M059J (cell line): Measurements from ENCODE around the gene RPS2. TPM values are rescaled to one million over a fixed set of nuclear protein-coding genes. Genes with fewer than 3 reads are reported as not detected.

Experiments used
- DNase-seq: peaks from one replicate; pipeline ENCODE4 v3.0.0-alpha.2; 2012; ENCODE audit warnings: low read depth
- total RNA-seq: library from RNA; depleted of rRNA; stranded (reverse); fragments of >200 nt; shearing (Covaris generic); gene quantifications from 2 replicates; pipeline ENCODE4 v1.2.3, GENCODE V29; 2014; rRNA removed

Gene RPS2
- total RNA-seq, 1 experiment from 2014 or later, result 1,628 TPM

DNA sequence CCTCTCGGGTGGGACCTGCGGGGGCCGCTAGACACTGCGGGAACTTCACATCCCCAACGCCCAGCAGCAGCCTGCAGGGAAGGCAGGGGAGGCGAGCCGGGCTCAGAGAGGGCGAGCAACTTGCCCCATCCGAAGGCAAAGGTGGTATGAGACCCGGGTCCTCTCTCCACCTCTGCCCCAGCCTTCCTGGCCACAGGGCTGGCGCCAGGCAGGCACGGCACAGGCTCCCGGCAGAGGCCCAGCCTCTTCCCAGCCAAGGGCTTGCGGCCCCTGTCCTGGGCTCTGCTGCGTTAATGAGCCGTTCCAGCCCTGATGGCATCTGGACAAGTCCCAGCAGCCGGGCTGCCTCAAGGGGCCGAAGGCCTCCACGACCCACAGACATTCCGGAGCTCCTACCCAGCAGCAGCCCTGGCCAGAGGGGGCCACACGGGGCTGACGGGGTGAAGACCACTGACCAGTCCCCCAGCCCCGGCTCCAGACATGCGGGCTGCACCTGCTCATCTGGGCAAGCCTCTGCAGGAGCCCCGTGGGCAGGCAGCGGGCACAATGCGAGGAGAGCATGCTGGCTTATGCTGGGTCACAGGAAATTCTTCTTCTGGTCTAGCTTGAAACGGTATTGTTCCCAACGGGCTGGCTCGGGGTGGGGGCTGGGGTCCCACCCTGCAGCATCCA lies 45.2 kb downstream of the RPS2 start:
- DNase-seq, result no peak

DNA sequence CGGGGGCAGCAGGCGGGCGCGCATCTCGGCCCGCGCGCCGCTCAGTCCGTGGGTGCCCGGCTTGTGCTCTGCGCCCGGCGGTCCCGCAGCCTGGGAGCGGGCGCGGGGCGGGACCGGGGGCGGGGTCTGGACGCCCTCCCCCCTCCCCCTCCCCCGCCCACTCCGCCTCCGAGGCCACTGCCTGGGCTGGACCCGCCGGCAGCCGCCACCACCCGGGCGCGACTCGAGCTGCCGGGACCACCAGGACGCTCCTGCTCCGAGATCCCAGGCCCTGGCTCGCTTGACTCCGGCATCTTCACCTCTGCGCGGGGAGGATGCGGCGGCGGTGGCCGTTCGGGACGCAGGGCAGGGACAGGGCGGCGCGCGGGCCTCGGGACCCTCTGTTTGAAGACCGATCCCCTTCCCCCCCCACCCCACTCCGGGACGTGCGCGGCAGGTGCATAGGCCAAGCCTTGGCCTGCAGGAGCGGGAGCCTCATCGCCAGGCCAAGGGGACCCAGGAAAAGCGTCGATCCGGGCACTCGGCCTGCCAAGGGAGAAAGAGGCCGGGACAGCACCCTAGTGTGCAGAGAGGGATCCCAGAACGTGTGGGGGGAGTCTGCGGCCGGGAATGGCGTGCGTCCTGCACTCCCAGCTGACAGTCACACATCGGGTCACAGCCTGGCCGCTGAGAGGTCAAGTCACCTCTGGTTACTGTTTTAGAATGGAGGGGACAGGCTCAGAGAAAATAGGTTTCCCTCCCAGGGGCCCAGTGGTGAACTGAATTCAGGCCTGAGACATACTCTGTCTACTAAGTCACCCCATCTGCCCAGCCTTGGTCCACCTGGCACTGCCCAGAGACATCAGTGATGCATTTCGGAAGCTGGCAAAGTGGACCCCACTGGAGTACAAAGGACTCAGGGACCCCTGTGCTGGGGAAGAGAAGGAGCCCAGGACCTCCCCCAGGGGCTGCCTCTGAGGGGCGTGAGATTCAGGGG lies 46.0 kb downstream of the RPS2 start, which contains the start of gene HS3ST6:
Gene HS3ST6, minus strand, starts transcription at position 65 of the 976 bp plus-strand sequence. CDS start 92 bp downstream, outside the sequence.
- no peak for DNase-seq

- no peak for DNase-seq
Measured at GRCh38 chr16:1917665-1918350, 46.8 kb downstream of the RPS2 start.

- no peak for DNase-seq
Measured at GRCh38 chr16:1917056-1917664, 47.5 kb downstream of the RPS2 start.

DNA sequence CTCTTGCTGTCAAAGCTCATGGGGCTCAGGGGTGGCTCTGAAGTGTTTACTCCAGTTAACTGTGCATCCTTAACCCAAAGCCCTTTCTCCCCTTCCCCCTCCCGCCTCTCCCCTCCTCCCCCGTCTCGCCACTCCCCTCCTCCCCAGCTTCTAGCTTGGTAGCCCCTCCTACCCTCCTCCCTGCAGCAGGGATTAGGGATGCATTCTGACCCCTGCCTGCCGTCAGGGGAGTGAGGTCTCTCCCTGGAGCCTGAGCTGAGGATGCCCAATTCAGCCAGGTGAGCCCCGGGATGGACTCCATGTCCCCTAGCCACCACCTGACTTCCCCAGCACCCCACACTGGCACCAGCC lies 48.0 kb downstream of the RPS2 start:
- no peak for DNase-seq

GRCh38 chr16:1915732-1916639 lies 48.6 kb downstream of the RPS2 start:
- no peak for DNase-seq

- DNase-seq, result no peak
Measured at GRCh38 chr16:1914988-1915387, 49.6 kb downstream of the RPS2 start.

- no peak for DNase-seq
Measured at GRCh38 chr16:1914084-1914608, 50.5 kb downstream of the RPS2 start.

DNA sequence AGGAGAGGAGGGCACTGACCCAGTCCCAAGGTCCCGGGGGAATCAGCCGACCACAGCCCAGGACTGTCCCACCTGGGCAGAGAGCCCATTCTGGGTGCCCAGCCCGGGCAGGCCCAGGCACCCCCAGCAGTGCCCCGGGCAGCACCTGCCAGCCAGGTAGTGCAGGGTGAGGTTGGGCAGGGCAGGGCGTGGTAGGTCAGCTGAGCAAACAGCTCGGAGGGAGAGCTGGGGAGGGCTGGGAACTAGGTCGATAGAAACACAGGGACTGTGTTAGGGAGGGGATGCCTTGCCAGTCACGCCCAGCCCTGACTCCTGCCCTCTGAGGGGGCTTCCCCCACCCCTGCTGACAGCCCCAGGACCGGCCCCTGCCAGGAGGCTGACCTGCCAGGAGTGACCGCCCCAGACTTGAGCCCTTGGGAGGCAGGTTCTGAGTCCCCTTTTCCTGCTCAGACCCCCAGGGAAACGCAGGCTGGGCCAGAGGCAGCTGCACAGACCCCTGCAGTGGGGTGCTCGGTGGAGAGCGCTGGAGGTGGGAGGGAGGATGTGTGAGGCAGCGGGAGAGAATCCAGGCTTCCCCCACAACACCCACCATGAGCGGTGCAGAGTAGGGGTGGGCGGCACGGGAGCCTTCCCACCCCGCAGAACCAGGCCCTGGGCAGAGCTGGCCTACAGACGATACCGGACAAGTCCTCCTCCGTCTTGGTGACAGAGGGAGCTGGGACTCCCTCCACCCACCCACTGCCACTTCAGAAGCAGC lies 51.1 kb downstream of the RPS2 start:
- no peak for DNase-seq

GRCh38 chr16:1912215-1912543 lies 52.4 kb downstream of the RPS2 start:
- DNase-seq, result no peak

Other genes with a start within 250 kb of the RPS2 start
- not detected in 2 replicates for gene NME3, start 193.3 kb downstream of the RPS2 start, total RNA-seq
- 0.76 and 2.2 TPM in 2 replicates for gene EME2, start 192.0 kb downstream of the RPS2 start, total RNA-seq
- 115 and 133 TPM in 2 replicates for gene MRPS34, start 191.7 kb downstream of the RPS2 start, total RNA-seq
- gene SPSB3, start 182.3 kb downstream of the RPS2 start, total RNA-seq, result 25.9 and 29.8 TPM in 2 replicates
- gene NUBP2, start 181.9 kb downstream of the RPS2 start, total RNA-seq, result 53.7 and 86.4 TPM in 2 replicates
- gene IGFALS, start 171.1 kb downstream of the RPS2 start, total RNA-seq, result 0.07 TPM in 1 of 2 replicates, not detected in the other
- 75.7 and 92.6 TPM in 2 replicates for gene HAGH, start 138.0 kb downstream of the RPS2 start, total RNA-seq
- gene FAHD1, start 137.6 kb downstream of the RPS2 start, total RNA-seq, result 53.8 and 64.0 TPM in 2 replicates
- 1.0 and 1.8 TPM in 2 replicates for gene MEIOB, start 92.7 kb downstream of the RPS2 start, total RNA-seq
- not detected in 2 replicates for gene HS3ST6, start 46.4 kb downstream of the RPS2 start, total RNA-seq
- 16.2 and 27.8 TPM in 2 replicates for gene MSRB1, start 21.6 kb downstream of the RPS2 start, total RNA-seq
- 0.52 TPM in 1 of 2 replicates, not detected in the other for gene RPL3L, start 10.1 kb downstream of the RPS2 start, total RNA-seq
- gene NDUFB10, start 5.3 kb downstream of the RPS2 start, total RNA-seq, result 287 and 304 TPM in 2 replicates
- gene RNF151, start 2.0 kb upstream of the RPS2 start, total RNA-seq, result not detected in 2 replicates
- gene TBL3, start 7.2 kb upstream of the RPS2 start, total RNA-seq, result 42.2 and 76.8 TPM in 2 replicates
- not detected in 2 replicates for gene NOXO1, start 16.6 kb upstream of the RPS2 start, total RNA-seq
- gene GFER, start 19.4 kb upstream of the RPS2 start, total RNA-seq, result 11.7 and 21.0 TPM in 2 replicates
- gene SYNGR3, start 25.1 kb upstream of the RPS2 start, total RNA-seq, result 3.4 and 7.1 TPM in 2 replicates
- gene ZNF598, start 45.0 kb upstream of the RPS2 start, total RNA-seq, result 21.3 and 23.9 TPM in 2 replicates
- gene NPW, start 55.0 kb upstream of the RPS2 start, total RNA-seq, result 0.12 TPM in 1 of 2 replicates, not detected in the other
- gene NHERF2, start 62.1 kb upstream of the RPS2 start, total RNA-seq, result 143 and 175 TPM in 2 replicates
- 22.7 and 35.6 TPM in 2 replicates for gene NTHL1, start 83.0 kb upstream of the RPS2 start, total RNA-seq
- 29.7 and 31.2 TPM in 2 replicates for gene TSC2, start 83.2 kb upstream of the RPS2 start, total RNA-seq
- 12.9 and 56.0 TPM in 2 replicates for gene PKD1, start 171.1 kb upstream of the RPS2 start, total RNA-seq
- gene RAB26, start 183.8 kb upstream of the RPS2 start, total RNA-seq, result 2.1 and 3.8 TPM in 2 replicates
- gene TRAF7, start 191.0 kb upstream of the RPS2 start, total RNA-seq, result 69.0 and 92.8 TPM in 2 replicates
- not detected in 2 replicates for gene CASKIN1, start 231.8 kb upstream of the RPS2 start, total RNA-seq
- 18.9 and 26.5 TPM in 2 replicates for gene MLST8, start 240.6 kb upstream of the RPS2 start, total RNA-seq
- 0.10 and 0.89 TPM in 2 replicates for gene BRICD5, start 246.0 kb upstream of the RPS2 start, total RNA-seq